Right atrium auricular region (tissue), 2 donors: Measurements from ENCODE around the gene IVL. TPM values are rescaled to one million over a fixed set of nuclear protein-coding genes. Genes with fewer than 3 reads are reported as not detected.

Experiments
- DNase-seq: peaks from one replicate; pipeline ENCODE4 v3.0.0-alpha.2; 2019; ENCODE audit warnings: low spot score
- H3K27ac ChIP-seq, 2 donors: fragments of 200-600 bp; sonication (generic); 1 replicate in 1 of 2; 2 replicates in 1 of 2; pipeline ENCODE4 v1.5.1; 2016 to 2019
- H3K27me3 ChIP-seq, 2 donors: fragments of 200-600 bp; sonication (generic); one replicate each; pipeline versions ENCODE4 v1.5.1 to v1.6.0; 2017 to 2019
- H3K36me3 ChIP-seq: fragments of 200-600 bp; sonication (generic); one replicate; pipeline ENCODE4 v1.5.1; 2016
- H3K4me1 ChIP-seq, 2 donors: fragments of 200-600 bp; sonication (generic); one replicate each; pipeline versions ENCODE4 v1.5.1 to v1.6.0; 2017 to 2019
- H3K4me3 ChIP-seq, 2 donors: fragments of 200-600 bp; sonication (generic); 1 replicate in 1 of 2; 2 replicates in 1 of 2; pipeline ENCODE4 v1.5.1; 2017 to 2019; ENCODE audit warnings: mild to moderate bottlenecking in 1 of 2, moderate library complexity in 1 of 2
- H3K9me3 ChIP-seq, 2 donors: fragments of 200-600 bp; sonication (generic); one replicate each; pipeline ENCODE4 v1.5.1; 2019
- CTCF ChIP-seq, 2 donors: fragments of 200-600 bp; sonication (generic); IDR thresholded peaks; one replicate each; pipeline ENCODE4 v1.5.1; 2019; ENCODE audit warnings: antibody characterized with exemption in 2 of 2
- total RNA-seq, 2 donors: library from RNA; depleted of rRNA; stranded (reverse); fragments of >200 nt; gene quantifications; one replicate each; pipeline ENCODE4 v1.1.0, GENCODE V29; 2016

Gene IVL
- total RNA-seq, 2 donors from 2014 or later: not detected

- no peaks in the 10 kb centered on the region for H3K27me3 ChIP-seq
- no peaks in the 10 kb centered on the region for H3K9me3 ChIP-seq
- no peaks in the 10 kb centered on the region for H3K36me3 ChIP-seq
- DNase-seq: no peak
- TF ChIP-seq CTCF (IDR thresholded peaks at IDR 0.05): no peak
- no peak overlapping the region for H3K4me3 ChIP-seq
- H3K27ac ChIP-seq: no peak overlapping the region
- H3K4me1 ChIP-seq: no peaks in the 10 kb centered on the region
Observed at GRCh38 chr1:152953761-152954160, 45.4 kb downstream of the IVL start.

GRCh38 chr1:152954436-152954835, 46.1 kb downstream of the IVL start:
- DNase-seq: no peak
- Histone ChIP-seq H3K4me1 (no peaks in the 10 kb centered on the region), H3K27me3 (no peaks in the 10 kb centered on the region), H3K36me3 (no peaks in the 10 kb centered on the region), H3K27ac (no peak overlapping the region), H3K9me3 (no peaks in the 10 kb centered on the region), H3K4me3 (no peak overlapping the region)
- no peak for TF ChIP-seq CTCF (IDR thresholded peaks at IDR 0.05)

- Histone ChIP-seq H3K27ac (no peak overlapping the region), H3K4me1 (no peaks in the 10 kb centered on the region), H3K9me3 (no peaks in the 10 kb centered on the region), H3K36me3 (no peaks in the 10 kb centered on the region), H3K4me3 (no peak overlapping the region), H3K27me3 (no peaks in the 10 kb centered on the region)
- TF ChIP-seq CTCF (IDR thresholded peaks at IDR 0.05): no peak
- DNase-seq: no peak
Observed at GRCh38 chr1:152957561-152957960, 49.2 kb downstream of the IVL start.

- H3K27me3 ChIP-seq: no peaks in the 10 kb centered on the region
- TF ChIP-seq CTCF (IDR thresholded peaks at IDR 0.05): no peak
- H3K4me3 ChIP-seq: no peak overlapping the region
- H3K9me3 ChIP-seq: no peaks in the 10 kb centered on the region
- DNase-seq: no peak
- no peak overlapping the region for H3K27ac ChIP-seq
- no peaks in the 10 kb centered on the region for H3K4me1 ChIP-seq
- H3K36me3 ChIP-seq: no peaks in the 10 kb centered on the region
Observed at GRCh38 chr1:152959273-152959672, 50.9 kb downstream of the IVL start.

- H3K4me3 ChIP-seq: no peak overlapping the region
- H3K27ac ChIP-seq: no peak overlapping the region
- no peaks in the 10 kb centered on the region for H3K4me1 ChIP-seq
- no peak for TF ChIP-seq CTCF (IDR thresholded peaks at IDR 0.05)
- DNase-seq: no peak
- H3K36me3 ChIP-seq: no peaks in the 10 kb centered on the region
- no peaks in the 10 kb centered on the region for H3K27me3 ChIP-seq
- H3K9me3 ChIP-seq: no peaks in the 10 kb centered on the region
Observed at GRCh38 chr1:152959801-152960451, 51.6 kb downstream of the IVL start.

GRCh38 chr1:152960452-152961044, 52.2 kb downstream of the IVL start:
- no peaks in the 10 kb centered on the region for H3K4me1 ChIP-seq
- H3K9me3 ChIP-seq: no peaks in the 10 kb centered on the region
- H3K4me3 ChIP-seq: no peak overlapping the region
- H3K27ac ChIP-seq: no peak overlapping the region
- H3K27me3 ChIP-seq: no peaks in the 10 kb centered on the region
- TF ChIP-seq CTCF (IDR thresholded peaks at IDR 0.05): no peak
- no peak for DNase-seq
- H3K36me3 ChIP-seq: no peaks in the 10 kb centered on the region
